ENCODE results near the gene HAGHL.
"Not testable (repeated sequence)": the region's sequence is repeated elsewhere in the genome, so short reads cannot be mapped to it uniquely, and the experiment has no call there.

Gene HAGHL

DNA sequence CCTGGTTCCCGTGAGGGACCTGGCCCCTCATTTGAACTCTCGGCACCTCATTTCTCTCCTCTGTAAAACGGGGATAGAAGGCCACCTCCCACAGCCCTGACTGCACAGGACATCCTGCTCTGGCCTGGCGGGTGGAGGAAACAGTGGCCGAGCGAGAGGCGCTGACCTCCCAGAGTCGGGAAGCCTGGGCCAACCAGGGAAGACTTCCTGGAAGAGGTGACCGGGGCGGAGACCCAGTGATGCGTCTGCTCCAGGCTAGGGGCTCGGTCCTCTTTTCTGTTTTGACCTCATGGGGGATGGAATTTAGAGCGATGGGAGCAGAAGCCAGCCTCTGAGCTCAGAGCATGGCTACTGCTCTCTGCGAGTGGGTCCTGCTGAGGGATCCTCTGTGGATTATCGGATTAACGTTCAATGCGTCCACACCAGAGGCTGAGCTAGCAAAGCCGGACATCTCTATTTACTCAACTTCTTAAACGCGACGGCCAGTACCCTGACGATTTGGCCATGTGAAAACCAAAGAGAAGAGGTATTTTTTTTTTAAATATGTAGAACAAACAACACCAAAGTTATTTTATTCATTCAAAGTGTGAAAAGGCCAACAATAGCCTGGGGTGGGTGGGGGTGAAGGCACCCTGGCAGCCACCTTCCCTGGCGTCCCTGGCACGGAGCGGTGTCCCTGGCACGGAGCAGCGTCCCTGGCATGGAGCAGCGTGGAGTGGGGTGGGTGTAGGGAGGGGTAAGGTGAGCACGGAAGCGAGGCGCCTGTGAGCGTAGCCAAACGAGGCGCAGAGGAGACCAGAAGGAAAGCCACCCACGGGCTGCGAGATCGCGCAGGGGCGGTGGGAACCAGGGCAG, 24.5 kb downstream of the HAGHL start:
- ATAC-seq (ENCODE audit: insufficient read depth, low read depth) (no peak), DNase-seq (no peak)
- Histone ChIP-seq H2AFZ (ENCODE audit: low read depth, low read length) (no peak overlapping the region), H3K79me2 (ENCODE audit: insufficient read depth, low read length) (no peaks in the 10 kb centered on the region), H3K4me2 (ENCODE audit: insufficient read depth, low read length) (no peak overlapping the region), H3K4me1 (ENCODE audit: insufficient read depth, low read length) (no peaks in the 10 kb centered on the region), H4K20me1 (ENCODE audit: insufficient read depth, low read length) (no peaks in the 10 kb centered on the region), H3K9me3 (ENCODE audit: insufficient read depth, low read length, severe bottlenecking) (no peaks in the 10 kb centered on the region), H3K27me3 (ENCODE audit: insufficient read depth, low read length, poor library complexity) (no peaks in the 10 kb centered on the region), H3K36me3 (ENCODE audit: insufficient read depth, low read length) (no peaks in the 10 kb centered on the region), H3K27ac (ENCODE audit: low read length) (no peak overlapping the region), H3K9ac (ENCODE audit: low read depth, low read length) (no peak overlapping the region), H3K4me3 (ENCODE audit: low read depth in 1 of 2, low read length in 2 of 2) (no peak overlapping the region)
- no peak for TF ChIP-seq EZH2 (IDR thresholded peaks at IDR 0.05; ENCODE audit: borderline replicate concordance, low read depth, low read length, severe bottlenecking)
- TF ChIP-seq, protein P1, sequence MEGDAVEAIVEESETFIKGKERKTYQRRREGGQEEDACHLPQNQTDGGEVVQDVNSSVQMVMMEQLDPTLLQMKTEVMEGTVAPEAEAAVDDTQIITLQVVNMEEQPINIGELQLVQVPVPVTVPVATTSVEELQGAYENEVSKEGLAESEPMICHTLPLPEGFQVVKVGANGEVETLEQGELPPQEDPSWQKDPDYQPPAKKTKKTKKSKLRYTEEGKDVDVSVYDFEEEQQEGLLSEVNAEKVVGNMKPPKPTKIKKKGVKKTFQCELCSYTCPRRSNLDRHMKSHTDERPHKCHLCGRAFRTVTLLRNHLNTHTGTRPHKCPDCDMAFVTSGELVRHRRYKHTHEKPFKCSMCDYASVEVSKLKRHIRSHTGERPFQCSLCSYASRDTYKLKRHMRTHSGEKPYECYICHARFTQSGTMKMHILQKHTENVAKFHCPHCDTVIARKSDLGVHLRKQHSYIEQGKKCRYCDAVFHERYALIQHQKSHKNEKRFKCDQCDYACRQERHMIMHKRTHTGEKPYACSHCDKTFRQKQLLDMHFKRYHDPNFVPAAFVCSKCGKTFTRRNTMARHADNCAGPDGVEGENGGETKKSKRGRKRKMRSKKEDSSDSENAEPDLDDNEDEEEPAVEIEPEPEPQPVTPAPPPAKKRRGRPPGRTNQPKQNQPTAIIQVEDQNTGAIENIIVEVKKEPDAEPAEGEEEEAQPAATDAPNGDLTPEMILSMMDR (IDR thresholded peaks at IDR 0.05; ENCODE audit: borderline replicate concordance, extremely low read depth, low read length, poor library complexity, severe bottlenecking) = no peak

DNA sequence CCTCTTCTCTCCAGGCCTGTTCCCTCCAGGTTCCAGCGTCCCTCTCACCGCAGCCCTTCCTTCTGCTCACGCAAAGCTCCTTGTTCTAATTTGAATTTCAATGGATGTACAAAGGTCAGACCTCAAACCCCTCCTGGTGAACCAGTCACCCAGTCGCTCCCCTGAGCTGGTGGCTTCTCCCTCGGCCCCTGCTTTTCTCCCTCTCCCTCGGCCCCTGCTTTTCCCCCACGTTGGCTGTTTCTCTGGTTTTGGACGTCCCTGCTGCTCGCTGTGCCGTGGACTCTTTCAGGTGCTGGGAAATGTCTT, 25.1 kb downstream of the HAGHL start:
- Histone ChIP-seq H3K27ac (ENCODE audit: low read length) (no peak overlapping the region), H3K36me3 (ENCODE audit: insufficient read depth, low read length) (no peaks in the 10 kb centered on the region), H3K79me2 (ENCODE audit: insufficient read depth, low read length) (no peaks in the 10 kb centered on the region), H4K20me1 (ENCODE audit: insufficient read depth, low read length) (no peaks in the 10 kb centered on the region), H3K4me3 (ENCODE audit: low read depth in 1 of 2, low read length in 2 of 2) (no peak overlapping the region), H3K4me2 (ENCODE audit: insufficient read depth, low read length) (no peak overlapping the region), H2AFZ (ENCODE audit: low read depth, low read length) (no peak overlapping the region), H3K9me3 (ENCODE audit: insufficient read depth, low read length, severe bottlenecking) (no peaks in the 10 kb centered on the region), H3K9ac (ENCODE audit: low read depth, low read length) (no peak overlapping the region), H3K4me1 (ENCODE audit: insufficient read depth, low read length) (no peaks in the 10 kb centered on the region), H3K27me3 (ENCODE audit: insufficient read depth, low read length, poor library complexity) (no peaks in the 10 kb centered on the region)
- ATAC-seq (ENCODE audit: insufficient read depth, low read depth) = no peak
- DNase-seq = no peak
- no peak for TF ChIP-seq EZH2 (IDR thresholded peaks at IDR 0.05; ENCODE audit: borderline replicate concordance, low read depth, low read length, severe bottlenecking)
- TF ChIP-seq, protein P1 (IDR thresholded peaks at IDR 0.05; ENCODE audit: borderline replicate concordance, extremely low read depth, low read length, poor library complexity, severe bottlenecking) = no peak

DNA sequence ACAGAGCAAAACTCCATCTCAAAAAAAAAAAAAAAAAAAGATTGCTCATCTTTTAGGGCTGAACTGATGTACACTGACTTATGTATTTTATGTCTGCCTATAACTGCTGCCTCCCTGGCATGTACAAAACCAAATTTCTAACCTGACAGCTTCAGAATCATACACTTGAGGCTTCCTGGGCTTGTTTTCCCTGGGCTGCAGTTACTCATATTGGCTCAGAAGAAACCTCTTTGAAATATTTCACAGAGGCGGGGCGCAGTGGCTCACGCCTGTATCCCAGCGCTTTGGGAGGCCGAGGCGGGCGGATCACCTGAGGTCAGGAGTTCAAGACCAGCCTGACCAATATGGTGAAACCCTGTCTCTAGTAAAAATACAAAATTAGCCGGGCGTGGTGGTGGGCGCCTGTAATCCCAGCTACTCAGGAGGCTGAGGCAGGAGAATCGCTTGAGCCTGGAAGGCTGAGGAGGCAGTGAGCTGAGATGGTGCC, 27.3 kb downstream of the HAGHL start:
- not testable (repeated sequence) for H4K20me1 ChIP-seq (ENCODE audit: insufficient read depth, low read length); H3K79me2 ChIP-seq (ENCODE audit: insufficient read depth, low read length); H2AFZ ChIP-seq (ENCODE audit: low read depth, low read length); H3K4me3 ChIP-seq (ENCODE audit: low read depth in 1 of 2, low read length in 2 of 2); H3K9ac ChIP-seq (ENCODE audit: low read depth, low read length); H3K4me2 ChIP-seq (ENCODE audit: insufficient read depth, low read length); ATAC-seq (ENCODE audit: insufficient read depth, low read depth); DNase-seq; H3K27ac ChIP-seq (ENCODE audit: low read length); H3K36me3 ChIP-seq (ENCODE audit: insufficient read depth, low read length); H3K4me1 ChIP-seq (ENCODE audit: insufficient read depth, low read length); H3K27me3 ChIP-seq (ENCODE audit: insufficient read depth, low read length, poor library complexity); H3K9me3 ChIP-seq (ENCODE audit: insufficient read depth, low read length, severe bottlenecking)

DNA sequence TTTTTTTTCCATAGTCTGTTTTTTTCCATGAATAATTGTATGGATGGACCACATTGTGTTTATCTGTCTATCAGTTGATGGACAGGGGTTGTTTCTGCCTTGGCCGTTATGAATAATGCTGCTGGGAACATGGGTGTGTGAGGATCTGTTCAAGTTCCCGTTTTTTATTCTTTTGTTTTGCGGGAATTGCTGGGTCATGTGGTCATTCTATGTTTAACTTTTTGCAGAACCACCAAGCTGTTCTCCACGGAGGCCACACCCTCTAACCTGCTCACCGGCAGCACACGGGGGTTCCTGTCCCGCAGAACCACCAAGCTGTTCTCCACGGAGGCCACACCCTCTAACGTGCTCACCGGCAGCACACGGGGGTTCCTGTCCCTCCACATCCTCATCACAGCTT, 27.8 kb downstream of the HAGHL start:
- Histone ChIP-seq H3K9ac (ENCODE audit: low read depth, low read length) (no peak overlapping the region), H3K79me2 (ENCODE audit: insufficient read depth, low read length) (no peaks in the 10 kb centered on the region), H2AFZ (ENCODE audit: low read depth, low read length) (no peak overlapping the region), H3K4me2 (ENCODE audit: insufficient read depth, low read length) (no peak overlapping the region), H3K9me3 (ENCODE audit: insufficient read depth, low read length, severe bottlenecking) (no peaks in the 10 kb centered on the region), H4K20me1 (ENCODE audit: insufficient read depth, low read length) (no peaks in the 10 kb centered on the region), H3K27me3 (ENCODE audit: insufficient read depth, low read length, poor library complexity) (no peaks in the 10 kb centered on the region), H3K27ac (ENCODE audit: low read length) (no peak overlapping the region), H3K4me1 (ENCODE audit: insufficient read depth, low read length) (no peaks in the 10 kb centered on the region), H3K4me3 (ENCODE audit: low read depth in 1 of 2, low read length in 2 of 2) (no peak overlapping the region), H3K36me3 (ENCODE audit: insufficient read depth, low read length) (no peaks in the 10 kb centered on the region)
- DNase-seq = no peak
- no peak for ATAC-seq (ENCODE audit: insufficient read depth, low read depth)
- TF ChIP-seq EZH2 (IDR thresholded peaks at IDR 0.05; ENCODE audit: borderline replicate concordance, low read depth, low read length, severe bottlenecking) = no peak
- TF ChIP-seq, protein P1 (IDR thresholded peaks at IDR 0.05; ENCODE audit: borderline replicate concordance, extremely low read depth, low read length, poor library complexity, severe bottlenecking) = no peak
